GM12891 (cell line): ENCODE results near the gene F2R.
"Not testable (repeated sequence)": the region's sequence is repeated elsewhere in the genome, so short reads cannot be mapped to it uniquely, and the experiment has no call there.

ENCODE experiments used
- DNase-seq: peaks from one replicate; pipeline ENCODE4 v3.0.0; 2011; ENCODE audit warnings: low spot score; ENCODE audit not compliant: insufficient read length
- FAIRE-seq: peaks from 2 replicates; lab custom pipeline; 2011; peaks lifted over from hg19 to GRCh38; lab: Jason Lieb, UNC
- PAX5 ChIP-seq: IDR thresholded peaks from 2 replicates; pipeline ENCODE4 v1.6.1; 2011; ENCODE audit warnings: low read length, moderate library complexity, mild to moderate bottlenecking; ENCODE audit not compliant: insufficient read depth, severe bottlenecking
- POLR2A ChIP-seq: IDR thresholded peaks from 2 replicates; pipeline ENCODE4 v1.6.1; 2011; ENCODE audit warnings: low read depth, low read length, control low read depth
- POLR2AphosphoS5 ChIP-seq: IDR thresholded peaks from 2 replicates; pipeline ENCODE4 v1.6.1; 2011; ENCODE audit warnings: low read depth, low read length, control low read depth
- POU2F2 ChIP-seq: IDR thresholded peaks from 2 replicates; pipeline ENCODE4 v1.6.1; 2011; ENCODE audit warnings: low read depth, mild to moderate bottlenecking, control low read depth, low read length, moderate library complexity
- SPI1 ChIP-seq: IDR thresholded peaks from 2 replicates; pipeline ENCODE4 v1.6.1; 2011; ENCODE audit warnings: low read depth, low read length, control low read depth
- TAF1 ChIP-seq: IDR thresholded peaks from 2 replicates; pipeline ENCODE4 v1.6.1; 2011; ENCODE audit warnings: low read depth, low read length, control low read depth

Gene F2R

GRCh38 chr5:76747706-76748105, 31.8 kb downstream of the F2R start:
- no peak for TF ChIP-seq POLR2A
- TF ChIP-seq POU2F2: no peak
- no peak for TF ChIP-seq SPI1
- no peak for TF ChIP-seq TAF1
- no peak for TF ChIP-seq PAX5
- no peak for TF ChIP-seq POLR2AphosphoS5
- FAIRE-seq: no peak
- no peak for DNase-seq

GRCh38 chr5:76751291-76751690, 35.4 kb downstream of the F2R start:
- DNase-seq: no peak

GRCh38 chr5:76754668-76755078, 38.7 kb downstream of the F2R start:
- FAIRE-seq: no peak
- DNase-seq: no peak
- no peak for TF ChIP-seq TAF1
- TF ChIP-seq POU2F2: no peak
- no peak for TF ChIP-seq POLR2A
- TF ChIP-seq POLR2AphosphoS5: no peak
- TF ChIP-seq SPI1: no peak

More at GRCh38 chr5:76751291-76751690, 35.4 kb downstream of the F2R start:
- TF ChIP-seq SPI1 (no peak), TAF1 (no peak), POLR2A (no peak), POLR2AphosphoS5 (no peak), POU2F2 (no peak), PAX5 (no peak)
- no peak for FAIRE-seq

GRCh38 chr5:76755779-76756637, 40.1 kb downstream of the F2R start:
- no peak for DNase-seq
- TF ChIP-seq POU2F2: no peak
- TF ChIP-seq POLR2AphosphoS5: no peak
- TF ChIP-seq TAF1: no peak
- TF ChIP-seq PAX5: no peak
- no peak for TF ChIP-seq SPI1
- TF ChIP-seq POLR2A: no peak
- no peak for FAIRE-seq

GRCh38 chr5:76757049-76757448, 41.1 kb downstream of the F2R start:
- TF ChIP-seq PAX5 (no peak), POLR2AphosphoS5 (no peak), TAF1 (no peak), SPI1 (no peak), POLR2A (no peak), POU2F2 (no peak)
- FAIRE-seq: no peak

GRCh38 chr5:76761118-76761517, 45.2 kb downstream of the F2R start:
- FAIRE-seq, DNase-seq: not testable (repeated sequence)

More at GRCh38 chr5:76757049-76757448, 41.1 kb downstream of the F2R start:
- DNase-seq: no peak

GRCh38 chr5:76762484-76762883, 46.6 kb downstream of the F2R start:
- DNase-seq: no peak
- FAIRE-seq: no peak
- TF ChIP-seq POLR2A: no peak

GRCh38 chr5:76763136-76763535, 47.2 kb downstream of the F2R start:
- TF ChIP-seq POLR2AphosphoS5: no peak
- TF ChIP-seq POU2F2: no peak
- no peak for TF ChIP-seq POLR2A
- no peak for TF ChIP-seq TAF1
- TF ChIP-seq PAX5: no peak
- no peak for TF ChIP-seq SPI1
- FAIRE-seq (no peak), DNase-seq (no peak)

- DNase-seq (no peak), FAIRE-seq (no peak)
- TF ChIP-seq SPI1 (no peak), POLR2A (no peak), PAX5 (no peak), POLR2AphosphoS5 (no peak), POU2F2 (no peak), TAF1 (no peak)
These were observed 48.4 kb downstream of the F2R start for GRCh38 chr5:76764374-76764773.

- FAIRE-seq: no peak
- no peak for DNase-seq
- no peak for TF ChIP-seq POLR2AphosphoS5
- no peak for TF ChIP-seq POU2F2
- no peak for TF ChIP-seq POLR2A
- TF ChIP-seq SPI1: no peak
- TF ChIP-seq PAX5: no peak
- no peak for TF ChIP-seq TAF1
These were observed 49.3 kb downstream of the F2R start for GRCh38 chr5:76765249-76765648.
